ENCODE data around the gene CYSTM1.
"Not testable (repeated sequence)": the region's sequence is repeated elsewhere in the genome, so short reads cannot be mapped to it uniquely, and the experiment has no call there.

CYSTM1 gene

DNA sequence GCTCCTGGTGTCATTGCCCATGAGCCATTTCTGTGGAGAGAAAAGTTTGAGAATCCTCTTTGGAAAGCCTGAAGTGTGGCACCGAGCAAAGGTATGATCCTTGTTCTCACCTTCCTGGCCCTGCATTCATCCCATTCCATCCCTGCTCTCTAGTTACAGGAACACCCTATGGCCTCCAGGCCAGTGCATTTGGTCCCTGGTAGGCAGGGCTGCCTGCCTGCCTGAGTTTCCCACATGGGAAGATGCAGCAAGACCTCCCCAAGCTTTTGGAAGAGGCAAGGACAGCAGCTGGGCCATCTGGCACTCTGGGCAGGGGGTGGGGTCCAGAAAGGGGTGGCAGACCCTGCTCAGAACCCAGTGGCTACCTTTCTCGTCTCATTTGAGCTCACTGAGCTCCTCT is 24.8 kb upstream of the CYSTM1 start:
- DNase-seq (ENCODE audit: low spot score) = no peak

DNA sequence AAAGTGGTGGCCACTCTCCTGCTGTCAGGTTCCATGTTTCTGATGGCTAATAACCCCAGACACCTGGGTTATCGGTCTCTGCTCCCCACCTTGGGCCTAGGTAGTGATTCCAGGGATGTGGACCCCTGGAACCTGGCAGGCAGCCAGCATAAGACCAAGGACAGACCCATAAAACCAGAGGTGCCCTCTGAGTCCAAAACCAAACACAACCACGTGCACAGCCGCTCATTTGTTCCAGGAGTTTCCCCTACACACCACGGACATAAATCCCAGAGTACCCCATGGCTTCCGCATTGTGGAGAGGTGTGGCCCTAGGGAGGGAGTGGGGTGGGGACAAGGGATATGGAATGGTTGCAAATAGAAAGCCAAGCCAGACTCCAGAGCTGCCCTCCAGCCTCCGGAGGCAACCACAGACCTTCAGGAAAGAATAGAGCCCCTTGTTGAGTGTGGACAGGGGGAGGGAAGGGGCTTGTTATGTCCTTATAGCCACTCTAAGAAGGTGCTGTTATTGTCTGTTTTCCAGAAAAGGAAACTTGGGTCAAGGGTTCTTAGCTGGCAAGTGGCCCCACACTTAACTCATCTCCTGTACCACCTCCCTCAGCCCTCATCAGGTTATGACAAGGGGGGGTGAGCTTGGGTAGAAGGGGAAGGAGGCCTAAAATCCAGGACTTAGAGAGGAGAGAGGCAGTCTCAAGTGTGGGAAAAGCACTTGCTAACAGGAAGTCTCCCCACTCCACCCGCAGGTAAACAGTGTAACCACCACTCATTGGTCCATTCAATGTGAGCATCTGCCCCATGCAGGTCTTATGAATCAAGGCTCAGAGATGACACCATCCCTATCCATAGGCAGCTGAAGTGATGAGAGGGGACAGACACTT is 23.6 kb upstream of the CYSTM1 start:
- no peak for DNase-seq (ENCODE audit: low spot score)

DNA sequence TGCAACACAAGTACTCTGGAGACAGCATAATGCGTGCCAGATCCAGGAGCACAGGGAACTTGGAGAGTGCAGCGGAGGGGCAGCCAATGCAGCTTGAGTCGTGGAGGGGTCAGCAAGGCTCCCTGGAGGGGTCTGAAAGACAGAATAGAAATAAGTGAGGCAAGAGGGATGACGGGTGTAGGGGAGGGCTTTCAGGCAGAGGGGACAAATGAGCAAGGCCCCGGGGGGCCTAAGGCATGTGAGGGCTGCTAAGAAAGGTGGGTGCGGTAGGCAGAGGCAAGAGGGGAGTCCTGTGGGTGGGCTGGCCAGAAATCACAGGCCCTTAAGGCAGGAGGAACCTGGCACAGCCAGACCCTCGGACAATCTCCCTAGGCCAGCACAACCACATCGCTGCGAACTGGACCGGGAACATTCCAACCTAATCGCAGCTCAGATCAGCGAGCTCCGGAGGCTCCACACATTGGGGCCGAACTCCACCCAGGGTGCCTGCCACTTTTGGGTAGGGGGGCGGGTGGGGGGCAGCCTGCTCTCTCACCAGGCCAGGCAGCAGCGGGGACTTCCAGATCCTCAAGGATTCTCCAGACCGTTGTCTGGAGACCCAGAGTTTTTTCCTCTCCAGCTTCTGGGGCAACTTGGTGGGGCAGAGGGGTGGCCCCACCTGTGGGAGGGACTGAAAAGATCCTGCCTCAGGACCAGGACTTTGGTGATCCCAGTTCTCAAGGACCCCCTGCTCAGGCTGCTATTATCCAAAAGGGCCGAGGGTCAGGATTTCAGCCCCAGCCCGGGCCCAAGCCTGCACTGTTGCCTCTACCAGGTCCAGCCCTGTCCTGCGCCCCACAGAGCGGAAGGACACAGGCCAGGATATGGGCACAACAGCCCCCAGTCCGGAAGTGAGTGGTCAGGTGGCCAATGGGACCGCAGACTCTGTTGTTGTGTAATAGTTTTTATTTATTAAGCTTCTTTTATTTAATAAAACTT is 22.7 kb upstream of the CYSTM1 start:
- no peak for DNase-seq (ENCODE audit: low spot score)

DNA sequence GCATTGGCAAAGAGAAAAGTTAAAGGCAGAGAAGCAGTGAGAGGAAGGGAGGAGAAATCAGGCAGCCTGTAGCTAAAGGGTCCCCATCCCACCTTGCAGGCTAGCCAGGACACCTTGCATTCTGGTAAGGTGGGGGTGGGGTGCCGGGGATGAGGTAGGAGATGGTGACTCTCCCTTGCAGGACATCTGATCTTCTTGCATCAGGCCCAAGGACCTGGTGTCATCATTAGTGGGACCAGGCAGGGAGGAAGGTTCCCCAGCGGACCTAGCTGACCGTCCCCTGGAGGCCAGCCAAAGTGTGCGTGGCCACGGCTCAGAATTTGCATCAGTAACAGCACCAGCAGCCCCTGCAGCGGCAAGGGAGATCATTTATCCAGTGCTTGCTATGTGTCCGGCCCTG is 21.7 kb upstream of the CYSTM1 start:
- no peak for DNase-seq (ENCODE audit: low spot score)

DNA sequence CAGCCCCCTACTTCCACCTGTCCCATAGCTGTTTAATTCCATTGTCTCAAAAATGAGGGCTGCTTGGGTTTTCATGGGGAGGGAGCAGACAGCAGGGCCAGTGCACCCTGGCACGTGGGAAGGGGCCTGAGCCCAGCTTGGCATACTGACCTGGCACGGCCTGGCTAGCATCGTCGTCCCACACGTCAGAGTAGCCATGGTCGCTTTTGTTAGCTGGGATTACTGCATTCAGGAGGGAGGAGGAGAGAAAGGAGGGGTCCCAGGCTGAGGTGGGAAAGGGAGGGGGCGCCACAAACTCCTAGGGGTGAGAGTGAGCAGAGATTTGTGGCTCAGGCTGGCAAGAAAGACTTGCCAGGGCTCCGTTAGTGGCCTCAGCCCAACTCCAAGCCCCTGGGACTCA is 21.1 kb upstream of the CYSTM1 start:
- DNase-seq (ENCODE audit: low spot score) = no peak

DNA sequence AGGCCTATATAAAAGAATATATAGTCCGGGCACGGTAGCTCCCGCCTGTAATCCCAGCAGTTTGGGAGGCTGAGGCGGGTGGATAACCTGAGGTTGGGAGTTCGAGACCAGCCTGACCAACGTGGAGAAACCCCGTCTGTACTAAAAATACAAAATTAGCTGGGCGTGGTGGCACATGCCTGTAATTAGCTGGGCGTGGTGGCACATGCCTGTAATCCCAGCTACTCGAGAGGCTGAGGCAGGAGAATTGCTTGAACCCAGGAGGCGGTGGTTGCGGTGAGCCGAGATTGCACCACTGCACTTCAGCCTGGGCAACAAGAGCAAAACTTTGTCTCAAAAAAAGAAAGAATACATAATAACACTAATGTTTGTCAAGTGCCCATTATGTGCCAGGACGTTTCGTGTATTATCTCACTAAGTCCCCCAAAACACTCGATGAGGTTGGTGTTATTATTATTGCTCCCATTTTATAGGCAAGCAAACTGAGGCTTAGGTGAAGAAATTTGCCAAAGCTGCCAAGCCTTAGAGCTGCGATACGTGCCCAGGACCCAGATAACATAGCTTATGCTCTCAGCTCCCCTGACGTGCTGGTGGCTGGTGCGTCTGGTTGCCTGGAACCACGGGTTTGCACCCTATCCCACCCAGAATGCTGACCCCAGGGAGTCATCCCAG is 20.1 kb upstream of the CYSTM1 start:
- not testable (repeated sequence) for DNase-seq (ENCODE audit: low spot score)

DNA sequence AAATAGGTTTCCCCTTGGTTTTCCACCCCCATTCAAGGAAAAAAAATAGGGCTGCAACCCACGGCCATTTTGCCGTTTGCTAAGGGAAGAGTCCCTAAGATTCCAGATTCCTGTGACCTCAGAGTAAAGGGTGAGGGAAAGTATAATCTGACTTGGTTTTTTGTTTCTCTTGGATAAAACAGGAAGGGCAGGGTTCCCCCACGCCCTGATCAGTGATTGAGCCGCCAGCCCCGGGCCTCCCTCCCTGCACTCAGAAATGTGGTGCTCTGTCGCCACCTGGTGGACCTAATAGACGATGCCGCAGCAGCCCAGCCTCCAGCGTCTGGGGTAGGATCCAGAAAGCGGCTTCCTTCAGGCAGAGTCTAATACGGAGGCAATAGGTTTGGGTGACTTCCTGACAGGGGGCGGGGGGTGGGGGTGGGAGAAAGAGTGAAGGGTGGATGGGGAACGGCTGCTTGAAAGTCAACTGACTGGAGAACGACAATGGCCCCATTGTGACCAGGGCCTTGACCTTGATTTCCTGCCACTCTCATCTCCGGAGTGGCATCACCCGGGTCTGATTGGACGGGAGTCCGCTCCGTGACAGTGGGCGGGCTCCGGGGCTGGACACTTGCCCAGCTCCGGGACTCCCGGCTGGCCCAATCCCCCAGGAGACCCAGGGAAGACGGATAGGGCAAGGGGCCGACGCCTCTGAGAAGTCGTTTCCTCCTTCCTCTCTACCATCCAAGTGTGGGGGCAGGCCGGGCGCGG is 17.8 kb upstream of the CYSTM1 start:
- DNase-seq (ENCODE audit: low spot score) = peak; percentile 86

DNA sequence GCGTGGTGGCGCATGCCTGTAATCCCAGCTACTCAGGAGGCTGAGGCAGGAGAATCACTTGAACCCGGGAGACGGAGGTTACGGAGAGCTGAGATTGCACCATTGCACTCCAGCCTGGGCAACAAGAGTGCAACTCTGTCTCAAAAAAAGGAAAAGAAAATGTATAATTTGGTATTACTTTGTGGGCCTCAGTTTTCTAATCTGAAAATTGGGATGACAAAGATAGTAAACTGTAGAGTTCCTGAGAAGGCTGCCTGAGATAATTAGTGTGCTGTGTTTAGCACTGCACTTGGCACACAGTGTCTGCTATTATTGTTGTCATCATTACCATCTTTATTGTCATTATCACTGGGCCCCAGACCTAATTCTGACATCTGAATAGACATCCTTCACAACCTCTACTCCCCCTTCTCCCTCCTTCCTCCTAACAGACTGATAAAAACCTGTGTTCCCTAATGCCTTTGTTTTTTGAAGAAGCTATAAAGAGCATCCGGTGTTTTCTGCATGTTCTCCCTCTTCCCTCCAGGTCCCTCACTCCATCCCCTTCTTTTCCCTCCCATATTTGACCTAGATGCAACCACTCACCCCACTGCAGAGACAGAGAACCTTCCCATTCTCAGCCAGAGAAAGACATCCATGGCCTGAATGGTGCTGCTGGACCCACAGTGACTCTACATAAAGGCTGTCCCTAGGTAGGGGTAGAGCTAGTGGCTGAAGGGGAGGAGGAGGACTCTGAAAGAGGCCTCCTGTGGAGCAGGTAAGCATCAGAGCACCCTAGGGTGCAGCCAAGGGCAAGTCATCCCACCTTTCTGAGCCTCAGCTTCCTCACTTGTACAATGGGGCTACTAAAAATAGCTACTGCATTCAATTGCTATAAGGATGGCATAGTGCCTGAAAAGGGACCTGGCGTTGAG is 15.7 kb upstream of the CYSTM1 start:
- DNase-seq (ENCODE audit: low spot score) = no peak

DNA sequence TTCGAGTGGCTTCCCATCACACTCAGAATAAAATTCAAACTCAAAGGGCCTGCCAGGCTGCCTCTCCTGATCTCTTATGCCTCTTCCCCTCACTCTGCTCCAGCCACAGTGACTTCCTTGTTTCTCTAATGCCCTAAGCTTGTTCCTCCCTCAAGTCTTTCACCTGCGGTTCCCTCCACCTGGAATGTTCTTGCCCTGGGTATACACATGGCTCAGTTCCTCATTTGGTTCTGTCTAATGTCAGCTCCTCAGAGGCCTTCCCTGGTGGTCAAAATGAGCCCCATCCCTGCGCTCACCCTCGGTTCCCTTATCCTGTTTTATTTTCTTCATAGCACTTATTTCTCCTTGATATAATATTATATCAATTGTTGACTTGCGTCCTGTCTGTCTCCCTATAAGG is 12.7 kb upstream of the CYSTM1 start:
- DNase-seq (ENCODE audit: low spot score) = no peak

DNA sequence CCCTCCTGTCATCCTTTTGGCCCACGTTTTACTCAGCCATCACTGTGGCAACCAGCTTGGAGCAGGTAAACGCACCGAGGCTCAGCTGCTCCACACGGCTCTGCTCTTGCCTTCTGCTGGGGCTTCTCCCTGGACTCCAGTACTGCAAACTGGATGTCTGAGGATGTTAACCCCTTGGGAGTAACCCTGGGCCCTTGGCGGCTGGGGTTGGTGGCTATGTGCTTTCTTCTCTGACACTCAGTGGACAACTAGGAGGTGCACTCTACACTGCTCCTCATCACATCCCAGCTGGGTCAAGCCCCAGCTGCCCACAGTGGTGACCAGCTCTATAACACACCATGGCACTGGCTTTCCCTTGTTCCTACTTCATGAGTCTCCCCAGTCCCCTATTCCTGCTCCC is 12.2 kb upstream of the CYSTM1 start:
- DNase-seq (ENCODE audit: low spot score) = no peak

DNA sequence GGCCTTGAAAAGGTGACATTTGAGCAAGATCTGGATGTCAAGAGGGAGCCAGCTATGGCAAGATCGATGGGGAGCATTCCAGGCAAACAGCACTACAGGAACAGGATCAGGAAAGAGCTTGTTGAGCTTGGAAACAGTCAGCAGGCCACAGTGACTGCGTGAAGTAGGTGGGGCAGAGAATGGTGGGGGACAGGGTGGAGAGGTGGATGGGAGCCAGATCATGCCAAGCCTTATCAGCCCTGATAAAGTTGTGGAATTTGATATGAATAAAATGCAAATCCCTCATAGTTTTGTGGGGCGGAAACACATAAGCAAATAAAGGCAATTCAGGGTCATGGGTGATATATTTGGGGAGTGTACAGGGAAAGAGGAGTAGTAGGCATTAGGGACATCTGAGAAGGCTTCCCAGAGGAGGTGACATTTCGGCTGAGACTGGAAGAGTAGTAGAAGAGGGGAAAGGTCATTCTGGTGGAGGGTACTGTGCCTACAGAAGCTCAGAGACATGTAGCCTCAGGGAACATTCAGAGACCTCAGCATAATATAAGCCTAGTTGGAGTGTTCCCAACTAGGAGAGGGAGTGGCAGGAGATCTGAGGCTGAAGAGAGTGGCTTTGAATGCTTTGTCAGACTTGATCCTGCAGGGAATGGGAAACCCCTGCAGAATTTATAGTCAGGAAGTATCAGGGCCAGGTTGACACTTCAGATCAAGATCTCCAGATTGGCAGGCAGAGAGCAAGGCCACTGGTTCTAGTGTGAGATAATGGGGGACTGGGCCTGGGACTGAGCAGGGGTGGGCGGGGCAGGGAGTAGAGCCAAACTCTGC is 9.7 kb upstream of the CYSTM1 start:
- DNase-seq (ENCODE audit: low spot score) = no peak

DNA sequence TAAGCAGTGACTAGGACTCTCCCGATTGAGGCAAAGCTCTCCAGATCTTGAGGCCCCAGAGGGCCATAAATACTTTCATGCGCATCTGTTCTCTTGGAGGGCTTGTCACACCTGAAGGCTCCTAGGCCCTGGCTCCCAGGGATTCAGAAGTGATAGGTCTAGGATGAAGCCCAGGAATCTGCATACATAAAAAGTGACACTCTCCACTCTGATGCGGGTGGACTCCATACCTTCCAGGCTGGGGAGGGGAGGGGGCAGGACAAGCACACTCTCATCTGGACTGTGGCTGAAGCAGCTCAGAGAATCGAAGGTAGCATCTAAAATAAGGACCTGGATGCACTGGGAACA is 9.1 kb upstream of the CYSTM1 start:
- no peak for DNase-seq (ENCODE audit: low spot score)

DNA sequence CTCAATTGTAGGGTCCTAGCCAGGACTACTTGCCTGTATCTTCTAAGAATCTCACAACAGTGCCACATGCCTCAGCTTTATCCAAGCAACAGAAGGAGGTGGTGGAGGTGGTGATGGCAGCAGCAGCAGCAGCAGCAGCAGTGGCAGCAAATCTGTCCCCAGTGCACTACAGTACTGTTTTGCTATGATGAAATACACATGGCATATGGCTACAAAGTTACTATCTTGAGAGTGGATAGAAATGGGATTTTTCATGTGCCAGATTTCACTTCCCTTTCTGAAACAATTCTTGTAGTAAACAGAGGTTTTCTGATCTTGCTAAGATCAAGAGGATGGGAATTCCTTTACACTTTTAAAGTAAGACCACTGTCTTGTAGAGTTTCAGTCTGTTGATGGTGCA is 8.1 kb upstream of the CYSTM1 start:
- DNase-seq (ENCODE audit: low spot score) = no peak

DNA sequence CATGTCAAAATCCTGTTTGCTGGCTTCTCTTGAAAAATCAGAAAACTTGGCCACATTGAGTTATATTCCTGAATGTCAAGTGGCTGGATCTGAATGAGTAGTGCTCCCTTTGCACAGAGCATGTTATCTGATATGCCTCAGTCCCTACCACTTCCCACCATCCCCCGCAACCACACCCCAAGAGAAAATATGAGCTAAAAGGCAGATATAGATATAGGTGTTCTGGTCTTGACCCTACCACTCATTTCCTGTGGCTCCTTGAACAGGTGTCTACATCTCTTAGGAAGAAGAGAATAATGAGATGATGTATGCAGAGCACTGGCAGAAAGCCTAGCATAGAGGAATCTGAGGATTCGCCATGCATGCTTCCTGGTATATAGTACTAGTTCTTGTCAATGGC is 6.6 kb upstream of the CYSTM1 start:
- DNase-seq (ENCODE audit: low spot score) = no peak

DNA sequence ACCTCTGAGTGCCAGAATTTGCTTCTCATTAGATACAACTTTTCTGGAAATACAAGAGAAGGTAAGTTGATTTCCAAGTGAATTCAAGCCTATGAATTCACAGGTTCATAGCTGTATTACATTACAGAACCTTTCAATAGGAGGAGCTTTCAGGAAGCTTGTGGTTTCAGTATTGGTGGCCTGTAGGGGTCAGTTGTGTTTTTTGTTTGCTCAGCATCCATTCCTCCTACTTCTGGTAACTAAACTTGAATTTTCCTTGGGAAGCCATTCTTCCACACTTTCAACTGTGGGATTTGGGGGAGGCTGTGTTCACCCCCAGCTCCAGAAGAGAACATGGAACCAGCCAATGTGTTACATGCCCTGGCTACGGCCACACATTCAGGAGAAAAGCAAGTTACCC is 5.6 kb upstream of the CYSTM1 start:
- no peak for DNase-seq (ENCODE audit: low spot score)

DNA sequence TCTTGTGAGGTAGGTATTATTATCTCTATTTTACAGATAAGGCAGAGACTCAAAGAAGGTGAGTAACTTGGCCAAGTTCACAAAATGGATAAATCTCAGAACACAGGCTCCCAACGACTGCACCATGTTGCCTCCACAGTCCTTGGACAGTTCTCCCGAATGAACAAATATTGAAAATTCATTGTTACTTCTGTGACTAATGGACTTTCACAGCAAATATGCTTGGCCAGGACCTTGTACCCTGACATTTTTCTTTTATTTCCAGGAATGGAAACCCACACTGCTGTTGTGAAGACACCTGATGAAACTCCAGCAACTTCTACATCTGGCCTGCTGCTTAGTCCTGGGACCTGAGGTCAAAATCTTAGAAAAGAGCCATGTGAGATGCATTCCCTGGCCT is 2.5 kb upstream of the CYSTM1 start:
- no peak for DNase-seq (ENCODE audit: low spot score)

DNA sequence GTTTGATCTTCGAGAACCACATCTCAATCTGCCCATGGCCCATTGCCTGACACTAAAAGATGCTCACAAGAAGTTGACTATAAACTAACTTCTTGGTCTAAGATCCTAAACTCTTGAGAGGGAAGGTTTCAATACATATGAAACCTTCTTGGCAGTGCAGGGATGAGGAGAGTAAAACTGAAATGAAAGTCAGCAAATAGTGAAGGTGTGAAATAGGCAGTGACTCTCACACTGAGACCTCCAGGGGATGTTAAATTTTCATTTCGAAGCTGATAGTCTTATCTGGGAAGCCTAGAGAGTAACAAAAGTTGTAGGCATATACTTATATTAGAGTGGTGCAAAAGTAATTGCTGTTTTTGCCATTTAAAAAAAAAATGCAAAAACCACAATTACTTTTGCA is 974 bp upstream of the CYSTM1 start:
- DNase-seq (ENCODE audit: low spot score) = no peak

DNA sequence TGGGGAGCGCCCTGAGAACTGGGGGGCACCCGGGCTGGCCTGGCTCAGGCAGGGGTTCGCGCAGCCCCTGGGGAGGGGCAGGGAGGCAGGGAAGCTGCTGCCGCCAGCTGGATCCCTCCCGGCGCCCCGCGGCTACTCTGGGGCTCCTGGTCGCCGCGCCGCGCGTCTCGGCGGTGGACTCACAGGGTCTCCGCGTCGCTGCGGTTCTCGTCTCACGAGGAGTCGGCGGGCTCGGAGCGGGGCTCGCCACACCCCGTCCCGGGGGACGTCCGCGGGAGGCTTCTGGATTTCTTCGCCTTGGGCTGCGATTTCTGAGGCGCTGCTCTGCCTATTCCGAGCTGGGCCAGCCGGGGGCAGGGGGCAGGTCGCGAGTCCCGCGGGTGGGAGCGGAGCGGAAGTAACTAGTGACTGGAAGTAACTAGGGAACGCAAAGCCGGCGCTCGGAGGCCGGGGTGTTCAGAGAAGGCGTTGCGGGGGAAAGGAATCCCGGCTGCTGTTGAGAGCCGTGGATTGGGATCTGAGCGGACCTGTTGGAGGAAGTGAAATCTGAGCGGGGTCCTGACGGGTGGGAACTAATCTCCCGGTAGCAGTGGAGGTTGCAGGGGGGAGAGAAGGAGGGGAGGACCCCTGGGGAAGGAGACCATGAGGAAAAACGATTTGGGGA is 511 bp downstream of the CYSTM1 start:
- peak; percentile 58 for DNase-seq (ENCODE audit: low spot score)

DNA sequence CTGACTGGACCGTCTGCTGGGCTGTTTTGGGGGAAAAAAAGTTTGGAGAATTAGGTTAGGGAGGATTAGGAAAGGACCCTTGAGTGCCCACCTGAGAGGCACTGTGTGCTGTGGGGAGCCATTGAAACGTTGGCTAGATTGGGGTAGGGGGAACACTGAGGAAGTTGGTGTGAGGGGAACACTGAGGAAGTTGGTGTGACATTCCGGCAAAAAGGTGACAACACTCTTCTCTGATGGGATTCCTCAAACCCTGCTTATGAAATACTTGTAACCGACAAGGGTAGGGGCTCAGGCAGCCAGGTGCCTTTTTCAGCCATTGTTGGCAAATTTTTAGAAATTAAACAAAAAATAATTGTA is 1.0 kb downstream of the CYSTM1 start:
- DNase-seq (ENCODE audit: low spot score) = no peak

DNA sequence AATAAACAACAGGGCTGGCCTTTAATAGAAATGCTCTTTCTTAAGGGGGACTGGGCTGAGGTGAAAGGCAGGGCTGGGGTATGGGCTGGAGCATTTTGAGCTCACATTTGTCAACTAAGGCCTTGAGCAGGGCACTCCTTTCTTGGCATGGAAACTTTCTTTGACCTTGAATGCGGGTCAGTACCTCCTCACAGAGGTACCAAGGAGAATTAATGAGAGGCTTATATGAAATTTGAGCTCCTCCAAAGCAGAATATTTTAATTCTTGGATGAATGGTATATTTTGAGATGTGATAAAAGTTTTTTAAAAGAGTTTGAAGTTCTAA is 3.1 kb downstream of the CYSTM1 start:
- DNase-seq (ENCODE audit: low spot score) = no peak
